Metanephros (tissue), 1 donor: Measurements from ENCODE around the gene UBQLNL. TPM values are rescaled to one million over a fixed set of nuclear protein-coding genes. Genes with fewer than 3 reads are reported as not detected.

Experiments
- total RNA-seq: library from RNA; depleted of rRNA; stranded (reverse); fragments of >200 nt; gene quantifications from one replicate; pipeline ENCODE4 v1.2.3, GENCODE V29; 2014

Gene UBQLNL
- 1.5 TPM for total RNA-seq

GRCh38 chr11:5516599-5516998 lies at the start of gene UBQLNL:
TSS of gene UBQLNL (minus strand) at chr11:5516699. CDS start at chr11:5516441, 258 bp downstream.

GRCh38 chr11:5548440-5548839 lies 31.9 kb upstream of the UBQLNL start, which contains the start of gene OR52H1:
TSS of gene OR52H1 (minus strand) at chr11:5548540. CDS start at chr11:5545505, 3,035 bp downstream.

GRCh38 chr11:5509803-5510202 lies 6.7 kb downstream of the UBQLNL start, which contains the start of gene UBQLN3:
TSS of gene UBQLN3 (minus strand) at chr11:5509957. CDS start at chr11:5509558, 399 bp downstream.

GRCh38 chr11:5488385-5488784 lies 28.1 kb downstream of the UBQLNL start, which contains the start of gene OR52D1:
TSS of gene OR52D1 (plus strand) at chr11:5488685. CDS start at chr11:5488707, 22 bp downstream.

Other genes starting within 250 kb of the UBQLNL start
- 23.8 TPM for gene HBE1, start 246.8 kb downstream of the UBQLNL start, total RNA-seq
- gene OR51B4, start 214.8 kb downstream of the UBQLNL start, total RNA-seq, result 1.5 TPM
- gene OR51B2, start 192.4 kb downstream of the UBQLNL start, total RNA-seq, result 0.47 TPM
- 2.3 TPM for gene OR51B5, start 173.2 kb downstream of the UBQLNL start, total RNA-seq
- gene OR51B6, start 165.2 kb downstream of the UBQLNL start, total RNA-seq, result not detected
- not detected for gene OR51M1, start 132.9 kb downstream of the UBQLNL start, total RNA-seq
- gene OR51Q1, start 94.6 kb downstream of the UBQLNL start, total RNA-seq, result not detected
- gene OR51I1, start 75.2 kb downstream of the UBQLNL start, total RNA-seq, result 0.64 TPM
- gene OR51I2, start 67.4 kb downstream of the UBQLNL start, total RNA-seq, result not detected
- gene OR52D1, start 28.0 kb downstream of the UBQLNL start, total RNA-seq, result not detected
- gene UBQLN3, start 6.7 kb downstream of the UBQLNL start, total RNA-seq, result 0.82 TPM
- gene OR52H1, start 31.8 kb upstream of the UBQLNL start, total RNA-seq, result 2.3 TPM
- not detected for gene OR52B6, start 64.2 kb upstream of the UBQLNL start, total RNA-seq
- gene TRIM6, start 79.9 kb upstream of the UBQLNL start, total RNA-seq, result 19.2 TPM
- gene TRIM34, start 108.3 kb upstream of the UBQLNL start, total RNA-seq, result 8.1 TPM
- gene TRIM5, start 168.4 kb upstream of the UBQLNL start, total RNA-seq, result 37.5 TPM
- 22.4 TPM for gene TRIM22, start 173.1 kb upstream of the UBQLNL start, total RNA-seq
- not detected for gene OR56B1, start 219.7 kb upstream of the UBQLNL start, total RNA-seq
- gene OR52N4, start 237.5 kb upstream of the UBQLNL start, total RNA-seq, result not detected